HS-27A (cell line): ENCODE measurements around the gene DOK6.

ENCODE experiments used
- DNase-seq: peaks from one replicate; pipeline ENCODE4 v3.0.0-alpha.2; 2012; ENCODE audit warnings: low read depth, missing footprints

Gene DOK6

DNA sequence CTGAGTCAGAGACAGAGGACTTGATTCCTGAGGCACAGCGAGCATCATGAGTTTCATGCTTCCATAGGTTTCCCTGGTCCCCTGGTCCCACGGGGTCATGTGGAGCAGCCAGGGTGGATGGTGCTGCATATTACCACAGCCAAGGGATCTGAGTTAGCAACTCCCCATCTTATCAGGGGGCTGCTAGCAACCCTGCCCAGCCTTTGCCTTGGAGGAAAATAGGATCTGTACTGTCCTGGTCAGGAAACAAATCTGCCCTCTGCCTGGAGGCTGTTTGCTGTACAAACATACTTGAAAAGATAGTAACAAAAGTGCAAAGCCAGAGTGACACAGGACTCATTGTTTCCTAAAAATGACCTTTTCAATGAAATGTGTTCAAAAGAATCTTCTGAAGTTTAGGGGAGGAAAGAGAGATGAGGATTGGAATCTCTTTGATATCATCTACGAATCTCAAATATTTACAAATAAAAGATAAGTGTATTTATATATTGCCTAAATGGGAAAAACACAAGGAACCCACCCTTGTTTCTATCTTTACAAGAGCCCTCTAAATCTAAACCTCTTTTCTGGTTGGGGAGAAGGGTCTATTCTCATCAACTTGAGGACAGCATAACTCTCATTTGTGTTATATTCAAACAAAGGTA is 352.2 kb downstream of the DOK6 start:
- no peak for DNase-seq

DNA sequence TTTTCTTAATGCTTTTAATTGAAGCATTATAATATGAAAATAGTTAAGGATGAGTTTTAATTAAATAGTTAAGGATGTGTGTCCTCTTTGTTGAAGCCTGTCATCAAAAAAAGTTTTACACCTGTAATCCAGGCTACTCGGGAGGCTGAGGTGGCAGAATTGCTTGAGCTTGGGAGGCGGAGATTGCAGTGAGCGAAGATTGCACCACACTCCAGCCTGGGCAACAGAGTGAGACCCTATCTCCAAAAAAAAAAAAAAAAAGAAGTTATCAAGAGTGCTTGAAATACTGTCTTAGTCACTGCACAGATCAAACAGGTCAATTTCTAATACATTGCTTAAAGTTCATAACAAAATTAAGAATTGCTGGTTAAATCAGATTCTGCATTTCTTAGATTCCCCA is 353.4 kb downstream of the DOK6 start:
- DNase-seq, result no peak

GRCh38 chr18:69755041-69755440 is 354.4 kb downstream of the DOK6 start:
- no peak for DNase-seq

- no peak for DNase-seq
Measured at GRCh38 chr18:69755856-69756496, 355.3 kb downstream of the DOK6 start.

DNA sequence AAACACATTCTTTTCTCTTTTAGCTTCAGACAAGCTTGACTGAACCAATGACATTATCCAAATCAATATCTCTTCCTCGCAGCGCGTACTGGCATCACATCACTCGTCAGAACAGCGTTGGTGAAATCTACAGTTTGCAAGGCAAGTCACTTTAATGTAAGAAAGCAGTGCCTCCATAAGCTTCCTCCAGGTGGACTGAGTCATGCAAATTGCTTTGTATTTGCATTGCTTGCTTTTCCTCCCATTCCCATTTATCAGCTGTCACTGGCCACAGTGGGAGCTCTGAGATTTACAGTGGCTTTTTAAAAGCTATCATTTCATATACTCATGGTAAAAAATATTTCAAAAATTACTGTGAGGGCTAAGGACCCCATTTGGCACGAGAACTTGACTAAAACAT is 357.0 kb downstream of the DOK6 start:
- DNase-seq, result no peak

DNA sequence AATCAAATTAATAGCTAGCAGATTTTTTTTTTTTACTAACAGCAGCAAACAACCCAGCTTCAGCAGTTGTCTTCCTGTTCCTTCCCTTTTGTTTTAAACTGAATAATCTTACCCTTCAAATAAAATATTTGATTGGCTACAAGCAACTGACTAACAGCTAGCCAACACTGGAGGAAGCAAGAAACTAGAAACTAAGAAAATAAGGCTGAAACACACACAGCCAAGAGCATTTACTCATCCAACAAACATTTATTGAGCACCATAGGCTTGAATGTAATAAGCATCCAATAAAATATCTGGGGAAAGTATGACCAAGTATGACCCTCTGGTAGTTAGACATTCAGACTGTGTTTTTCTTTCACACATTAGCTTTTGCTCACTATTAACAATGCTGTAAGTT is 357.8 kb downstream of the DOK6 start:
- DNase-seq, result no peak

GRCh38 chr18:69759046-69759445 is 358.4 kb downstream of the DOK6 start:
- DNase-seq, result no peak

DNA sequence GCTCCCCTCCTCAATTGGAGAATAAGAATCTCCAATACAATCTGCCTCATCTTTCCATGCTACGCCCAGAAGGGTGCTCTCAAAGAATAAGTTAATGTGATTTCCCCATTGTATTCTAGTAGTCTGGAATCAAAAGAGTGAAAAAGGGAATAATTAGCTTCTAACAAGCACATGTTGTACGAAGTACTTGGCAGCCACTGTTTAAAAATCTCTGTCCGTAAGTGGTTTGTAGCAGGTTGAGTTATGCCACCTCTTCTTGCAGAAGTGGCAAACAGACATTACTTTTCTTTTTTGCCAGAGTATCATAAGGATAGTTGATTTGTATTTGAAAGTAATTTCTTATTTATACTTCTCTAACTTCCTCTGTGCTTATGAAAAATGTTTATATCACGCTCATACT is 362.3 kb downstream of the DOK6 start:
- no peak for DNase-seq

- DNase-seq, result no peak
Measured at GRCh38 chr18:69763821-69764220, 363.1 kb downstream of the DOK6 start.

DNA sequence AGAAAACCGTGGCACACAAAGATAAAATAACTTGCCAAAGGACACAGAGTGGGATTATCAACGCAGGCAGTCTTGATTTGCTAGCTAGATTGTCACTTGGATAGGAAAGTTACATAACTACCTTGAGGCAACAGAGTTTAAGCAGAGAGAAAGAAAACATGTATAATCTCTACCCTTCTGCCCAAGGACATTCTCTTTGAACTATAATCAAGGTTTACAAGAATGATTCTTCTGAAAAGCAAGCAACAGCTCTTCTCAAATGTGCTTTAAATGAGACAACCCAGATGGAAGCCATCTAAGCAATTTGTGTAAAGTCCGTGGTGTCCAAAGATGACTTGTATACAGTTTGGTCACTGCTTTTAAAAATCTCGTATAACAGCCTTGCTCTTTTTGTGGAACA is 369.6 kb downstream of the DOK6 start:
- DNase-seq, result no peak

DNA sequence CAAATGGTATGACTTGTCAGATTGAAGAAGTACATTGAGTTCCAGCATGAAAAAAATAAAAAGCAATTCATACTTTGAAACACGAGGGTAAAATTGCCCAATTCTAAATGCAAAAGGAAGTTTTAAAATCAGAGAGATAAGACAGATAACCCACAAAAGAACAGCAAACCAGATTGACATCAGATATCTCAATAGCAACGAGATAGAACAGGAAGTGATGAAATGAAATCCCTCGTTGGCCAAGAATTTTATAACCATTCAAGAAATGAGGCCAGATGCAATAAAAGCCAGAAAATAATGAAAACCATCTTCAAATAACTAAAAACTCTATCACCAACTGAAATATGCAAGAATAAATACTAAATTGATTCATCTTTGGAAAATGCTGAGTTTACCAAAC is 374.1 kb downstream of the DOK6 start:
- DNase-seq, result no peak

GRCh38 chr18:69777248-69777647 is 376.6 kb downstream of the DOK6 start:
- no peak for DNase-seq

GRCh38 chr18:69778680-69779079 is 378.0 kb downstream of the DOK6 start:
- DNase-seq, result no peak

GRCh38 chr18:69780851-69781250 is 380.2 kb downstream of the DOK6 start:
- no peak for DNase-seq

- DNase-seq, result no peak
Measured at GRCh38 chr18:69784815-69785214, 384.1 kb downstream of the DOK6 start.

DNA sequence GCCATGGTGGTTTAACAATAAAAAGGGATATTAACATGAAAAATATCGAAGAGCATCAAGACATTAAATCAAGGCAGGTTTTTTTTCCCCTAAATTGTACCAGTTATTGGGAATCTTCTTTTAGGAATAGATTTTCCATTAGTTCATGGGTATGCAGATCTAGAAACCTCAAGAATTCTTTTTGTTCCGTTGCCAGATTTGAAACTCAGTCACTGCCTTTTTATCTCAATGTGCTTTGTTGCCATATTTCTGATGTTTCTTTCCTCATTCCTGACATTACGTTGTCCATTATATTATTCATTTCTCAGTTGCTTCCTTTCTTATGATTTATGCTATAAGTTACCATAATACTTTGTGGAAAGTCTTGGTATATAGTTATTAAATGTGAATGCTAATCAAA is 384.8 kb downstream of the DOK6 start:
- no peak for DNase-seq

DNA sequence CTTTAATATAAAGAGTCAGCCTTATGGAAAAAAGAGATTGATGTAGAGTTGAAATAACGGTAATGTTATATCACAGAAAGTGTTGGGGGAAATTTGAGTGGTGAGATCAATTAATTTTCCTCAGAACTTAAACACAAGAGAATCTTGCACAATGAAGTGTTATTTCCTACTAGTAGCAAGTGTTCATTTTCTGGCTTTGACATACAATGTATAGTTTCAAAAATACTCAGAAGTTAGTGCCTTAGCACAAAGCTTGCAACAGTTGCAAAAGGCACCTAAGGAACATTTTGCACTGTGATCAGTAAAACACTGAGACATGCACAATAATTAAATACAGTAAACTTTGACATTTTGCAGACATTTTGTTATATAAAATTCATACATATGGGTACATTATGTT is 385.7 kb downstream of the DOK6 start:
- DNase-seq, result no peak

DNA sequence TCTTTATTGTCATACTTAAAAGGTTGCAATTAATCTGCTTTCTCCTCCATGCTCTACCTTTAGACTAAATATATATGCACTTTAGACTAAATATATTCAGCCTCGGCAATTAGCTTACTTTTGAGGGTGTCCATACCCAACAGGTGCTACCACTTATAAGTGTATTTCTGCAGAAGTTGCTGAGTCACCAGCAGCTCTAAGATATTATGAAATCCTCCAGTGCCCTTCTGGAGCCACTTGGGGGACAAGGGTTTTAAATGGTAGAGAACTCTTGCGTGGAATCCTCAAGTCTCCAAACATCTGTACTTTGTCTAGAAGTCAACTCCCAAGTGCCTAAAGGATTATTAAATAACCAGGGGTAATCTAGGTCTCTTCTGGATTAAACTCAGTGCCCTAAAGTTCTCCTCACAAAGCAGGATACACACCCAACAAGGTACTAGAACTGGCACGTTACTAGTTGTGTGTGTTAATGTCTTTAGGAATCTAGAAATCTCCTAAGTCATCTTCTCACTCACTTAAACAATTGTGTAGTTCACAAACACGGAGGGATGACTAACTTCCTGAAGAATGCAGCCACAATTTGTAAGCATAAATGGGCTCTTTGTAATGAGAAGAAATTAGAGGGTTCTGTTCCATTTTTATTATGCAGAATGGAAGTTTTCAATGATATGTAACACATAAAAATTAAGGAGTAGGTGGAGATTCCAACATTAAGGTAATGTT is 387.3 kb downstream of the DOK6 start:
- no peak for DNase-seq

- no peak for DNase-seq
Measured at GRCh38 chr18:69789794-69790193, 389.1 kb downstream of the DOK6 start.

- DNase-seq, result no peak
Measured at GRCh38 chr18:69790649-69791048, 390.0 kb downstream of the DOK6 start.

DNA sequence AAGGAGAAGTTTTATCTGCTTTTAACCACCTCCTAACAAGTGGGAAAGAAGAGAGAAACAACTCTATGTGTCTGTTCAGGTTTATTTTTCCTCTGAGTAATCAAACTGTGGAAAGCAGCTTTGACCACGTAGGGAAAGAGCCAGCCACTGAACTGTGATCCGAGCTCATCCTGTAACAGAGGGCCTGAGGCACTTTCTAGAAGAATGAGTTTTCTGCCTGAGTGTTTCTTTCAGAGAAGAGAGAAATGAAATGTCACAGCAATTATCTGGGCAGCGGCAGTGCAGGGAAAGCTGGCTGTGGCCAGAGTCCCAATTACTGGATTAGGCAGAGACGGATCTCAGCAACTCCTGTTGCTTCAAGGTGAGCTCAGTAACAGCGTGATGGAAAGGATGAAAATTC is 395.1 kb downstream of the DOK6 start:
- DNase-seq, result no peak

DNA sequence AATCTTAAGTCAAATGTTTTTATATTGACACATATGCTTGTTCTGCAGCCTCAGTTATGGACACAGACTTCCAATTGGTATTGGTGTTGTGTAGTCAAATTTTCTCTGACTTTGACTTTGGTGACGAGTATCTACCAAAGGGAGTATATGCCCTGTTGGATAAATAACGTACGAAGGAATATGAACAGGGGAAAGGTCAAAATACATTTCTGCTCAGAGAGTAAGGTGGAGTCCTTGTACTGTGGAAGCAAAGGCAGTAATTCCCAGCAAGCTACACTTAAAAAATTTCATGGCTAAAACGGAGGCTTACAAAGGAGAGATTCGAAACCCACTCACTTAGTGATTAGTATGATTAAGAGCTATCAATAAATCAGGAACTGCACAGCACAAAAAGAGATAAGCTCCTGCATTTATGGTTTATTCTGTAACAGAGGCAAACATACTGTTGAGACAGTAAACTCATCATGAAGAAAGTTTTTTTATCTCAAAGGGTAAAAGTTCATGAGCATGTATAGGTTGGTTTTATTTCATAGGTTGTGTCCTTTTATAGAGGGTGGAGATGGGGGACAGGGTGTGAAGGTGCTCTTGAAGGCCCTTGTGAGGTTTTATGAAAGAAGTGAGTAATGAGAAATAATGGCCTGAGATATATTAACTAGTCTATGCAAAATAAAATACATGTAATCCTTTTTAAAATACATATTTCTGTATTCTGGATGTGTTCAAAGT is 404.3 kb downstream of the DOK6 start:
- DNase-seq, result no peak

DNA sequence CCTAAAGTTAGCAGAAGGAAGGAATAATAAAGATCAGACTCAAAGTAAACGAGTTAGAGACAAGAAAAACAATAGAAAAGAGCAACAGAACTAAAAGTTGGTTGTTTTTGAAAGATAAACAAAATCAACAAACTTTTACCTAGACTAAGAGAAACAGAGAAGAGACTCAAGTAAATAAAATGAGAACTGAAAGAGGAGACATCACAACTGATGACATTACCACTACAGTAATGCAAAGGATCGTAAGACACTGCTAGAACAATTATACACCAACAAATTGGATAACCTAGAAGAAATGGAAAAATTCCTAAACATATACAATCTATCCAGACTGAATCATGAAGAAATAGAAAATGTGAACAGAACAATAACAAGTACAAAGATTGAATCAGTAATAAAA is 407.7 kb downstream of the DOK6 start:
- no peak for DNase-seq
